Fibroblast of lung (primary cell): ENCODE measurements around the gene WNK2. TPM values are rescaled to one million over a fixed set of nuclear protein-coding genes. Genes with fewer than 3 reads are reported as not detected.

Experiments
- DNase-seq, 2 donors: peaks; one replicate each; pipeline versions ENCODE4 v3.0.0 to v3.0.0-alpha.2; 2010; ENCODE audit warnings: low read depth in 2 of 2
- H2AFZ ChIP-seq: 2 replicates; pipeline ENCODE4 v1.5.1; 2012; ENCODE audit warnings: low read length, control low read depth, inconsistent platforms
- H3K27ac ChIP-seq: 2 replicates; pipeline ENCODE4 v1.5.1; 2011; ENCODE audit warnings: low read length, control low read depth; ENCODE audit not compliant: insufficient read depth
- H3K27me3 ChIP-seq: 2 replicates; pipeline ENCODE4 v1.5.1; 2011; ENCODE audit warnings: mild to moderate bottlenecking, low read length; ENCODE audit not compliant: control insufficient read depth, insufficient read depth
- H3K36me3 ChIP-seq: 2 replicates; pipeline ENCODE4 v1.5.1; 2011; ENCODE audit warnings: low read length; ENCODE audit not compliant: control insufficient read depth, insufficient read depth
- H3K4me1 ChIP-seq: 2 replicates; pipeline ENCODE4 v1.5.1; 2011; ENCODE audit warnings: low read length; ENCODE audit not compliant: control insufficient read depth, insufficient read depth; ENCODE audit errors: extremely low read depth
- H3K4me2 ChIP-seq: 2 replicates; pipeline ENCODE4 v1.5.1; 2011; ENCODE audit warnings: low read length, control low read depth; ENCODE audit not compliant: insufficient read depth; ENCODE audit errors: extremely low read depth
- H3K4me3 ChIP-seq, 4 experiments: fragments of 200-600 bp in 1 of 4; sonication (generic) in 1 of 4; replicated peaks in 1 of 4; 2 replicates each; pipeline ENCODE4 v1.5.1; 2011 to 2016; ENCODE audit warnings: low read length in 4 of 4, low read depth in 3 of 4, mild to moderate bottlenecking in 3 of 4, control low read depth in 2 of 4, inconsistent platforms in 1 of 4, mixed read lengths in 1 of 4; ENCODE audit not compliant: insufficient read depth in 1 of 4; ENCODE audit errors: control extremely low read depth in 1 of 4
- H3K79me2 ChIP-seq: 2 replicates; pipeline ENCODE4 v1.5.1; 2012; ENCODE audit warnings: mild to moderate bottlenecking, low read length, inconsistent platforms; ENCODE audit not compliant: control insufficient read depth, insufficient read depth
- H3K9ac ChIP-seq: 2 replicates; pipeline ENCODE4 v1.5.1; 2011; ENCODE audit warnings: mild to moderate bottlenecking, low read length, control low read depth; ENCODE audit not compliant: insufficient read depth
- H3K9me3 ChIP-seq: 2 replicates; pipeline ENCODE4 v1.5.1; 2012; ENCODE audit warnings: low read depth, low read length; ENCODE audit not compliant: control insufficient read depth, insufficient read depth
- H4K20me1 ChIP-seq: 2 replicates; pipeline ENCODE4 v1.5.1; 2011; ENCODE audit warnings: low read length; ENCODE audit not compliant: control insufficient read depth, insufficient read depth; ENCODE audit errors: extremely low read depth
- CTCF ChIP-seq, 2 donors: IDR thresholded peaks in 1 of 2; conservative IDR thresholded peaks in 1 of 2; 1 replicate in 1 of 2; 2 replicates in 1 of 2; pipeline ENCODE4 v1.5.1; 2011 to 2012; ENCODE audit warnings: low read length in 2 of 2, control low read depth in 1 of 2, inconsistent platforms in 1 of 2, low read depth in 1 of 2, mild to moderate bottlenecking in 1 of 2
- EZH2 ChIP-seq: IDR thresholded peaks from 2 replicates; pipeline ENCODE4 v1.5.1; 2012; ENCODE audit warnings: low read length, control low read depth, mild to moderate bottlenecking; ENCODE audit errors: missing control alignments
- polyA plus RNA-seq, 2 donors: library from polyadenylated mRNA; depleted of rRNA in 1 of 2; stranded (reverse) in 1 of 2; unstranded in 1 of 2; fragments of >200 nt; gene quantifications; 2 replicates each; pipeline ENCODE4 v1.2.1, GENCODE V29; 2011 to 2012; ENCODE audit warnings: missing spikeins in 1 of 2
- total RNA-seq: library from RNA; depleted of rRNA; stranded (reverse); fragments of >200 nt; gene quantifications from 2 replicates; pipeline ENCODE4 v1.2.1, GENCODE V29; 2014

Gene WNK2
- total and polyA plus RNA-seq, 2 donors (not counting 1 experiment from before 2014, with no cell fraction given) = not detected

- Histone ChIP-seq H3K27ac (no peak overlapping the region), H2AFZ (no peak overlapping the region), H3K9ac (no peak overlapping the region), H3K27me3 (no peaks in the 10 kb centered on the region), H3K9me3 (no peaks in the 10 kb centered on the region), H3K4me1 (peaks cover 2% of the 10 kb centered on the region), H4K20me1 (peaks cover 2% of the 10 kb centered on the region), H3K79me2 (no peaks in the 10 kb centered on the region), H3K4me3 (no peak overlapping the region), H3K4me2 (no peak overlapping the region), H3K36me3 (no peaks in the 10 kb centered on the region)
- TF ChIP-seq CTCF (conservative IDR thresholded peaks at IDR 0.05 in 1 of 2, IDR thresholded peaks at IDR 0.05 in 1 of 2; ENCODE audit: low read depth in 1 of 2, low read length in 2 of 2) = no peak
- no peak for TF ChIP-seq EZH2
- no peak for DNase-seq
These were observed 40.7 kb downstream of the WNK2 start for GRCh38 chr9:93224591-93224990.

GRCh38 chr9:93225417-93225816 lies 41.5 kb downstream of the WNK2 start:
- Histone ChIP-seq H4K20me1 (peaks cover 2% of the 10 kb centered on the region), H3K4me3 (no peak overlapping the region), H3K27me3 (no peaks in the 10 kb centered on the region), H3K79me2 (no peaks in the 10 kb centered on the region), H3K36me3 (no peaks in the 10 kb centered on the region), H2AFZ (no peak overlapping the region), H3K9ac (no peak overlapping the region), H3K4me1 (peaks cover 2% of the 10 kb centered on the region), H3K4me2 (no peak overlapping the region), H3K27ac (no peak overlapping the region), H3K9me3 (no peaks in the 10 kb centered on the region)
- TF ChIP-seq EZH2 (no peak), CTCF (conservative IDR thresholded peaks at IDR 0.05 in 1 of 2, IDR thresholded peaks at IDR 0.05 in 1 of 2; ENCODE audit: low read depth in 1 of 2, low read length in 2 of 2) (no peak)
- DNase-seq = no peak

GRCh38 chr9:93225892-93226291 lies 42.0 kb downstream of the WNK2 start:
- Histone ChIP-seq H3K27ac (no peak overlapping the region), H2AFZ (no peak overlapping the region), H3K9ac (no peak overlapping the region), H3K79me2 (no peaks in the 10 kb centered on the region), H3K9me3 (no peaks in the 10 kb centered on the region), H3K4me2 (no peak overlapping the region), H3K27me3 (no peaks in the 10 kb centered on the region), H4K20me1 (peaks cover 2% of the 10 kb centered on the region), H3K4me1 (peaks cover 2% of the 10 kb centered on the region), H3K36me3 (no peaks in the 10 kb centered on the region), H3K4me3 (no peak overlapping the region)
- TF ChIP-seq CTCF (conservative IDR thresholded peaks at IDR 0.05 in 1 of 2, IDR thresholded peaks at IDR 0.05 in 1 of 2; ENCODE audit: low read depth in 1 of 2, low read length in 2 of 2) (no peak), EZH2 (no peak)
- no peak for DNase-seq
